SK-N-SH treated with all-trans-retinoic acid at 6 μM for 48 hours (cell line): Measurements from ENCODE around the gene CHRNA4.

Experiments used
- ATAC-seq: fragments of 200-7000 bp; cut with Tn5 transposase; 3 replicates; pipeline ENCODE4 v1.9.1; 2020; ENCODE audit warnings: mild to moderate bottlenecking, moderate library complexity
- ARNTL ChIP-seq: fragments of 450-650 bp; formaldehyde crosslinking; IDR thresholded peaks from 2 replicates; pipeline ENCODE4 v1.5.0; 2020; ENCODE audit warnings: low read depth, mild to moderate bottlenecking, moderate library complexity, borderline replicate concordance
- BACH2 ChIP-seq: fragments of 250-450 bp; sonication (Bioruptor Pico); IDR thresholded peaks from 2 replicates; pipeline ENCODE4 v1.9.0; 2021; ENCODE audit warnings: mild to moderate bottlenecking, borderline replicate concordance
- ESRRG ChIP-seq: fragments of 250-450 bp; sonication (Bioruptor Pico); IDR thresholded peaks from 2 replicates; pipeline ENCODE4 v1.6.1; 2021; ENCODE audit warnings: mild to moderate bottlenecking
- GLIS3 ChIP-seq: fragments of 250-450 bp; sonication (Bioruptor Pico); IDR thresholded peaks from 2 replicates; pipeline ENCODE4 v1.5.0; 2020; ENCODE audit warnings: mild to moderate bottlenecking, moderate library complexity
- ISL1 ChIP-seq: fragments of 250-450 bp; sonication (Bioruptor Pico); IDR thresholded peaks from 2 replicates; pipeline ENCODE4 v2.1.2; 2022; ENCODE audit warnings: mild to moderate bottlenecking, moderate library complexity
- PPARA ChIP-seq: fragments of 250-450 bp; sonication (Bioruptor Pico); IDR thresholded peaks from 2 replicates; pipeline ENCODE4 v1.5.0; 2020; ENCODE audit warnings: mild to moderate bottlenecking, borderline replicate concordance
- RARB ChIP-seq: fragments of 250-450 bp; sonication (Bioruptor Pico); IDR thresholded peaks from 2 replicates; pipeline ENCODE4 v1.8.0; 2021; ENCODE audit warnings: mild to moderate bottlenecking, moderate library complexity
- SNAI2 ChIP-seq: fragments of 250-450 bp; sonication (Bioruptor Pico); IDR thresholded peaks from 2 replicates; pipeline ENCODE4 v1.5.0; 2020; ENCODE audit warnings: mild to moderate bottlenecking, moderate library complexity
- TCF4 ChIP-seq: fragments of 250-450 bp; sonication (Bioruptor Pico); IDR thresholded peaks from 2 replicates; pipeline ENCODE4 v1.8.0; 2021; ENCODE audit warnings: mild to moderate bottlenecking, moderate library complexity, borderline replicate concordance
- TOX ChIP-seq: fragments of 250-450 bp; sonication (Bioruptor Pico); IDR thresholded peaks from 2 replicates; pipeline ENCODE4 v1.8.0; 2021; ENCODE audit warnings: mild to moderate bottlenecking, moderate library complexity, borderline replicate concordance
- ZC3H10 ChIP-seq: fragments of 250-450 bp; sonication (Bioruptor Pico); IDR thresholded peaks from 2 replicates; pipeline ENCODE4 v1.5.1; 2021; ENCODE audit warnings: mild to moderate bottlenecking, moderate library complexity
- ZFP3 ChIP-seq: fragments of 250-450 bp; sonication (Bioruptor Pico); IDR thresholded peaks from 2 replicates; pipeline ENCODE4 v1.5.0; 2020; ENCODE audit warnings: mild to moderate bottlenecking, moderate library complexity
- ZFP30 ChIP-seq: fragments of 450-650 bp; formaldehyde crosslinking; IDR thresholded peaks from 2 replicates; pipeline ENCODE4 v1.5.0; 2022; ENCODE audit warnings: mild to moderate bottlenecking, moderate library complexity
- ZNF565 ChIP-seq: fragments of 450-650 bp; formaldehyde crosslinking; conservative IDR thresholded peaks from 2 replicates; pipeline ENCODE4 v1.5.0; 2020; ENCODE audit warnings: low read depth, mild to moderate bottlenecking, moderate library complexity
- ZNF70 ChIP-seq: fragments of 450-650 bp; formaldehyde crosslinking; IDR thresholded peaks from 2 replicates; pipeline ENCODE4 v1.5.0; 2020; ENCODE audit warnings: mild to moderate bottlenecking, moderate library complexity
- ZNF8 ChIP-seq: fragments of 450-650 bp; formaldehyde crosslinking; IDR thresholded peaks from 2 replicates; pipeline ENCODE4 v1.5.0; 2020; ENCODE audit warnings: mild to moderate bottlenecking, moderate library complexity
- TF ChIP-seq, protein P1 (sequence below): fragments of 250-450 bp; sonication (Bioruptor Pico); IDR thresholded peaks from 2 replicates; pipeline ENCODE4 v1.5.0; 2020; ENCODE audit warnings: mild to moderate bottlenecking, moderate library complexity
- TF ChIP-seq, protein P2 (sequence below): fragments of 250-450 bp; sonication (Bioruptor Pico); IDR thresholded peaks from 2 replicates; pipeline ENCODE4 v1.8.0; 2020; ENCODE audit warnings: mild to moderate bottlenecking, moderate library complexity, borderline replicate concordance
- TF ChIP-seq, protein P3 (sequence below): fragments of 250-450 bp; sonication (Bioruptor Pico); IDR thresholded peaks from 2 replicates; pipeline ENCODE4 v1.5.1; 2021; ENCODE audit warnings: mild to moderate bottlenecking, moderate library complexity

The CHRNA4 gene

DNA sequence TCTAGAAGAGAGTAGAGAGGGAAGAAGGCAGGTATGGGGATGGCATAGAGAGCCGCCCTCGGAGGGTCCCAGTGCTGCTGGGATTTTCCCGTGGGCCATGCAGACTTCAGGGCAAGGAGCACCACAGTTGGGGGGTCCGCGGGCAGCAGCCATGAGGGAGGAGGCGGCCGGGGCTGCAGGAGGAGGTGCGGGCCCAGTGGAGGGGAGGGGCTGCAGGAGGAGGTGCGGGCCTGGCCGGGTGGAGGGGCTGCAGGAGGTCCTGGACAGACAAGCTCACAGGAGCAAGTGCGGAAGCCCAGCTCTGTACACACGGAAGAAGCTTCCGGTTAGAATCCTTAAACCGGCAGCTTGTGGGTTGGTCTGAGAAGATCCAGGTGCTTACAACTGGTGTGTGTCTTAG lies 34.6 kb upstream of the CHRNA4 start (continued):
- TF ChIP-seq, protein P1, sequence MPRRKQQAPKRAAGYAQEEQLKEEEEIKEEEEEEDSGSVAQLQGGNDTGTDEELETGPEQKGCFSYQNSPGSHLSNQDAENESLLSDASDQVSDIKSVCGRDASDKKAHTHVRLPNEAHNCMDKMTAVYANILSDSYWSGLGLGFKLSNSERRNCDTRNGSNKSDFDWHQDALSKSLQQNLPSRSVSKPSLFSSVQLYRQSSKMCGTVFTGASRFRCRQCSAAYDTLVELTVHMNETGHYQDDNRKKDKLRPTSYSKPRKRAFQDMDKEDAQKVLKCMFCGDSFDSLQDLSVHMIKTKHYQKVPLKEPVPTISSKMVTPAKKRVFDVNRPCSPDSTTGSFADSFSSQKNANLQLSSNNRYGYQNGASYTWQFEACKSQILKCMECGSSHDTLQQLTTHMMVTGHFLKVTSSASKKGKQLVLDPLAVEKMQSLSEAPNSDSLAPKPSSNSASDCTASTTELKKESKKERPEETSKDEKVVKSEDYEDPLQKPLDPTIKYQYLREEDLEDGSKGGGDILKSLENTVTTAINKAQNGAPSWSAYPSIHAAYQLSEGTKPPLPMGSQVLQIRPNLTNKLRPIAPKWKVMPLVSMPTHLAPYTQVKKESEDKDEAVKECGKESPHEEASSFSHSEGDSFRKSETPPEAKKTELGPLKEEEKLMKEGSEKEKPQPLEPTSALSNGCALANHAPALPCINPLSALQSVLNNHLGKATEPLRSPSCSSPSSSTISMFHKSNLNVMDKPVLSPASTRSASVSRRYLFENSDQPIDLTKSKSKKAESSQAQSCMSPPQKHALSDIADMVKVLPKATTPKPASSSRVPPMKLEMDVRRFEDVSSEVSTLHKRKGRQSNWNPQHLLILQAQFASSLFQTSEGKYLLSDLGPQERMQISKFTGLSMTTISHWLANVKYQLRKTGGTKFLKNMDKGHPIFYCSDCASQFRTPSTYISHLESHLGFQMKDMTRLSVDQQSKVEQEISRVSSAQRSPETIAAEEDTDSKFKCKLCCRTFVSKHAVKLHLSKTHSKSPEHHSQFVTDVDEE: no peak

DNA sequence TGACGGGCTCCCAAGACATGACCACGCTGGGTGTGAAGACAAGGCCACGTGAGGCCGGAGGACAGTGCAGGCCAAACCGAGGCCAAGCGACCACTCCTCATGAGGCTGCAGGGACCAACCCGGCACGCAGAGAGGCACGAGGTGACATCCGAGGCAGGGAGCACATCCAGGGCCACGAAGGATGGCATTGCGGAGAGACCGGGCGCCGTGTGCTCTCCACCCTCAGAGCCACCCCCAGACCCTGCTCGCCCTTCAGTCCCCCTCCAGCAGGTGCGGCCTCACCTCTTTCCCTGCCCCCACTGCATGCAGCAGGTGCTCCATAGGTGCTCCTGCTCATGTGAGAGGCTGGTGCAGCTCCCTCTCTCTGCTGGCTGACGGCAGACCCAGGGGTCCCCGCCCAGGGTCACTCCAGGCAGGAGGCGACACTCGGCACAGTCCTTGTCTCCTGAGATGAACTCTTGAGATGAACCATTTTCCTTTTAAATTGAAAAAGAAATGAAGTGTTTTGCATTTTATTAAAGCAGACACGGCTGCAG lies 33.8 kb upstream of the CHRNA4 start:
- TF ChIP-seq TCF4 (CRISPR knock-in tag): no peak
- TF ChIP-seq, protein P1: no peak
- TF ChIP-seq, protein P2, sequence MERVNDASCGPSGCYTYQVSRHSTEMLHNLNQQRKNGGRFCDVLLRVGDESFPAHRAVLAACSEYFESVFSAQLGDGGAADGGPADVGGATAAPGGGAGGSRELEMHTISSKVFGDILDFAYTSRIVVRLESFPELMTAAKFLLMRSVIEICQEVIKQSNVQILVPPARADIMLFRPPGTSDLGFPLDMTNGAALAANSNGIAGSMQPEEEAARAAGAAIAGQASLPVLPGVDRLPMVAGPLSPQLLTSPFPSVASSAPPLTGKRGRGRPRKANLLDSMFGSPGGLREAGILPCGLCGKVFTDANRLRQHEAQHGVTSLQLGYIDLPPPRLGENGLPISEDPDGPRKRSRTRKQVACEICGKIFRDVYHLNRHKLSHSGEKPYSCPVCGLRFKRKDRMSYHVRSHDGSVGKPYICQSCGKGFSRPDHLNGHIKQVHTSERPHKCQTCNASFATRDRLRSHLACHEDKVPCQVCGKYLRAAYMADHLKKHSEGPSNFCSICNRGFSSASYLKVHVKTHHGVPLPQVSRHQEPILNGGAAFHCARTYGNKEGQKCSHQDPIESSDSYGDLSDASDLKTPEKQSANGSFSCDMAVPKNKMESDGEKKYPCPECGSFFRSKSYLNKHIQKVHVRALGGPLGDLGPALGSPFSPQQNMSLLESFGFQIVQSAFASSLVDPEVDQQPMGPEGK: no peak
- TF ChIP-seq ESRRG: no peak
- no peak for TF ChIP-seq TOX (CRISPR knock-in tag)
- TF ChIP-seq, protein P3, sequence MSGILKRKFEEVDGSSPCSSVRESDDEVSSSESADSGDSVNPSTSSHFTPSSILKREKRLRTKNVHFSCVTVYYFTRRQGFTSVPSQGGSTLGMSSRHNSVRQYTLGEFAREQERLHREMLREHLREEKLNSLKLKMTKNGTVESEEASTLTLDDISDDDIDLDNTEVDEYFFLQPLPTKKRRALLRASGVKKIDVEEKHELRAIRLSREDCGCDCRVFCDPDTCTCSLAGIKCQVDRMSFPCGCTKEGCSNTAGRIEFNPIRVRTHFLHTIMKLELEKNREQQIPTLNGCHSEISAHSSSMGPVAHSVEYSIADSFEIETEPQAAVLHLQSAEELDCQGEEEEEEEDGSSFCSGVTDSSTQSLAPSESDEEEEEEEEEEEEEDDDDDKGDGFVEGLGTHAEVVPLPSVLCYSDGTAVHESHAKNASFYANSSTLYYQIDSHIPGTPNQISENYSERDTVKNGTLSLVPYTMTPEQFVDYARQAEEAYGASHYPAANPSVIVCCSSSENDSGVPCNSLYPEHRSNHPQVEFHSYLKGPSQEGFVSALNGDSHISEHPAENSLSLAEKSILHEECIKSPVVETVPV (CRISPR knock-in tag): no peak
- no peak for ATAC-seq

DNA sequence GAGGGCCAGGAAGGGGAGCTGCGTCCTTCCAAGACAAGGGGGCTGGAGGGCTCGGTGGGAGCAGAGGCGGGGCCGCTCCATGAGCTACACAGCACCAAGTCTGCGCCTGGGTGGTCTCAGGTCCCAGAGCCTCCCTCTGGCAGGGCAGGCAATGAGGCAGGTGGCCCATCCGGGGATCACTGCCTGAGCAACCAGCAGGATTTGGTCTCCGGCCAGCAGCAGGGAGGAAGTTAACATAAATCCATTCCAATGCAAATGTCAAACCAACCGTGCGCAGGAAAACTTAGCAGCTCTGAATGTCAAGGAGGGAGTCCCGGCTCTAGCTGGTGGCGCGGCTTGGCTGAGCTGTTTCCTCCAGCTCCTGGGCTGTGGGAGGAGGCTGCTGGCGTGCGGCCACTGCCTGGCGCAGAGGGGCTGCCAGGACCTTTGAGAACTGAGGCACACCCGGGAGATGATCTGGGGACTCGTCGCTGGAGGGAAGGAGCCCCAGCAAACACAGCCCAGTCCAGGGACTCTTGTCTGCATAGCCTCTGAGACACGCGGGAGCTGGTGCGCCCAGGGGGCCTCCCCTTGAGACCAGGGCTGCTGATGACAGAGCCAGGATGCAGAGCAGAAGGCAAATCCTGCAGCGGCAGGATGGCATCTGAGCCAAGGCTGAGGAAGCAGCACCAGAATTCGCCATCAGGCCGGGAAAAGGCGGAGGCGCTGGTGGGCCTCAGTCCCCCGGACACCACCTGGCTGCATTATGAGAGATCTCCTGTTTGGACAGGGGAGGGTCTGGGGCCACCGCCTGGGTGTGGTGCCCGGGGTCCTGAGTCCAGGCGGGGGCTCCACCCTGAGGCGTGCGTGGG lies 33.1 kb upstream of the CHRNA4 start:
- no peak for ATAC-seq
- TF ChIP-seq ARNTL (CRISPR knock-in tag) (no peak), BACH2 (CRISPR knock-in tag) (no peak), ZFP3 (no peak), GLIS3 (CRISPR knock-in tag) (no peak), ESRRG (no peak), SNAI2 (CRISPR knock-in tag) (no peak), ZNF70 (CRISPR knock-in tag) (no peak), ZNF8 (CRISPR knock-in tag) (no peak), RARB (CRISPR knock-in tag) (no peak), ISL1 (no peak)
- TF ChIP-seq, protein P3 (CRISPR knock-in tag): no peak

DNA sequence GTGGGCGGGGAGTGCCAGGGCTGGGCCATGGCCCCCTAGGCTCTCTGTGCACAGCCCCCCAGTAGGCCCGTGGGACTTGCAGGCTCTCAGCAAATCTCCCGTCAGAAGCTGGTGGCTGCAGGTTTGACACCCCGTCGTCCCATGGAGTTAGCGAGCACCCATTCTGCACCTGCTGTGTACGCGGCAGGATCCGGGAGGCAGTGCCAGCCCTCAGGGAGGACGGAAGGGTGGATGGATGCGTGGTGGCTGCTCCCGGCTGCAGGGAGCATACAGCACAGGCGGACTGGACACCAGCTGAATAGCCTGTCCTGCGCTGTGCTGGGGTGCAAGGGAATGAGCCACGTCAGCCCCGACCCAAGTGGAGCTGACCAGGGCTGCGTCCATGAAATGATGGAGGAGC lies 32.4 kb upstream of the CHRNA4 start:
- ATAC-seq: no peak
- TF ChIP-seq PPARA (CRISPR knock-in tag) (no peak), RARB (CRISPR knock-in tag) (no peak), TOX (CRISPR knock-in tag) (no peak), ZC3H10 (CRISPR knock-in tag) (no peak), ZNF70 (CRISPR knock-in tag) (no peak), ARNTL (CRISPR knock-in tag) (no peak), ZNF565 (no peak), ZFP30 (CRISPR knock-in tag) (no peak), BACH2 (CRISPR knock-in tag) (no peak), ESRRG (no peak)
- TF ChIP-seq, protein P3 (CRISPR knock-in tag): no peak
